Thymus (tissue), 11 donors: Measurements from ENCODE around the gene CATSPER3. TPM values are rescaled to one million over a fixed set of nuclear protein-coding genes. Genes with fewer than 3 reads are reported as not detected.

Experiments used
- DNase-seq, 9 donors: peaks; one replicate each; pipeline ENCODE4 v3.0.0-alpha.2; 2013; ENCODE audit warnings: low spot score in 9 of 9, low read depth in 6 of 9, missing footprints in 1 of 9
- H3K27ac ChIP-seq, 2 donors: one replicate each; pipeline ENCODE4 v1.5.1; 2013; ENCODE audit warnings: control low read depth in 1 of 2, low read depth in 1 of 2, low read length in 1 of 2, mild to moderate bottlenecking in 1 of 2, moderate library complexity in 1 of 2
- H3K27me3 ChIP-seq, 2 donors: one replicate each; pipeline ENCODE4 v1.5.1; 2013; ENCODE audit warnings: low read length in 1 of 2; ENCODE audit not compliant: control insufficient read depth in 2 of 2, insufficient read depth in 1 of 2
- H3K36me3 ChIP-seq, 2 donors: one replicate each; pipeline ENCODE4 v1.5.1; 2013; ENCODE audit warnings: low read length in 1 of 2, mild to moderate bottlenecking in 1 of 2, moderate library complexity in 1 of 2; ENCODE audit not compliant: control insufficient read depth in 2 of 2, insufficient read depth in 2 of 2
- H3K4me1 ChIP-seq, 2 donors: one replicate each; pipeline ENCODE4 v1.5.1; 2013; ENCODE audit warnings: low read length in 2 of 2; ENCODE audit not compliant: control insufficient read depth in 2 of 2, insufficient read depth in 2 of 2
- H3K4me3 ChIP-seq, 2 donors: one replicate each; pipeline ENCODE4 v1.5.1; 2013; ENCODE audit warnings: low read length in 2 of 2, control low read depth in 1 of 2, mild to moderate bottlenecking in 1 of 2
- H3K9me3 ChIP-seq, 2 donors: one replicate each; pipeline ENCODE4 v1.5.1; 2013; ENCODE audit warnings: low read length in 1 of 2, mild to moderate bottlenecking in 1 of 2; ENCODE audit not compliant: control insufficient read depth in 2 of 2, insufficient read depth in 1 of 2
- WGBS: extraction: QIAGEN DNeasy Blood & Tissue Kit; methylation state at CpG from one replicate; pipeline ENCODE4 v1.1.7; 2013; 5-methylcytosine and 5-hydroxymethylcytosine counted together
- polyA plus RNA-seq: library from polyadenylated mRNA; stranded (reverse); fragments of 200-250 nt; gene quantifications from one replicate; pipeline ENCODE4 v1.2.3, GENCODE V29; 2013
- total RNA-seq: library from RNA; stranded (reverse); fragments of 120-200 nt; gene quantifications from one replicate; pipeline ENCODE4 v1.2.4, GENCODE V29; 2013
- donor health status: healthy.

Gene CATSPER3
- total and polyA plus RNA-seq, 2 donors: 0.19 to 1.3 TPM

GRCh38 chr5:135057233-135057632 lies 89.5 kb downstream of the CATSPER3 start:
- Histone ChIP-seq H3K9me3 (no peaks in the 10 kb centered on the region), H3K27me3 (peaks cover 0 to 70% of the 10 kb centered on the region in 2 donors)

GRCh38 chr5:135058331-135058732 lies 90.6 kb downstream of the CATSPER3 start:
- no peaks in the 10 kb centered on the region for H3K9me3 ChIP-seq
- H3K4me1 ChIP-seq: no peaks in the 10 kb centered on the region
- H3K27me3 ChIP-seq: peaks cover 0 to 70% of the 10 kb centered on the region in 2 donors
- no peak overlapping the region for H3K4me3 ChIP-seq
- DNase-seq: no peak
- H3K36me3 ChIP-seq: no peaks in the 10 kb centered on the region
- WGBS: 64% methylated on average over 8 of the region's 8 CpGs
- H3K27ac ChIP-seq: no peak overlapping the region

More at GRCh38 chr5:135057233-135057632, 89.5 kb downstream of the CATSPER3 start:
- Histone ChIP-seq H3K36me3 (no peaks in the 10 kb centered on the region), H3K27ac (no peak overlapping the region), H3K4me3 (no peak overlapping the region), H3K4me1 (no peaks in the 10 kb centered on the region)
- WGBS: 86% methylated on average over 2 of the region's 2 CpGs
- DNase-seq: no peak

DNA sequence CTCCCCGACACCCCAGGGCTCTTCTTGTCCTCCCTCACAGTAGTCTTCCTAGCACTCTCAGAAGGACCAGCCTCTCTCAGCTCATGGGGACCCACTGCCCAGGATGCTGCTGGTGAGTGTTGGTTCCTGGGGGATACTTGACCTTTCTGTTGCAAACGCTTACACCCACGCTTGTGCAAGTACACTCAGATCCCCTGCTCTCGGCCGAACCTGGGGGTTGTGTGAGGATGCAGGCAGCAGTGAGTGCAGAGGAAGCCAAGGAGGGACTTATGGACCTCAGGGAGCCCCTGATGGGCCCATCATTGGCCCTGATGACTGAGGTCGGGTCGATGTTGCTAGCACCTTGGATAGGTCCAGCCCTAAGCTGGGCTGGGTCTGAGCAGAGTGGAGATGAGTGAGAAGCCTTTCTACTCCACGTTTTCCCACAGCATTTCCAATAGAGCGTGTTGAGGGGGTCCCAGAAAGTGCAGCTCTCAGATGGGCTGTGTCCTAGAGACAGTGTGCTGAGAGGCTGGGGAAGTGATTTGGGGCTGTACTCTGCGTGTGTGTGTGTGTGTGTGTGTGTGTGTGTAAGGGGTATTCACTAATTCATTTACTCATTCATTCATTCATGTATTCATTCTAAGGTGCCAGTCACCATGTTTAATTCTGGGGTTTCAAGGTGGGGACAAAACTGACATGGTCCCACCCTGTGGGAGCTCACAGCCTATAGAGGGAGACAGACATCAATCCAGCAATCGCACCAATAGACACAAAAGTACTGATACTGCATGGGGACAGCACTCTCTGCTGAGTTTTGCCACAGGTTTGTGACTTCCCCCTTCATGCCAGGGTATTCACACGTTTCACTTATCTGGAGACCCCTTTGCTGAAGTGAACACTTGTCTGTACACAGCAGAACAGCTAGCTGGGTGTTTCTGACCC lies 91.6 kb downstream of the CATSPER3 start:
- 80% methylated on average over 12 of the region's 12 CpGs for WGBS

DNA sequence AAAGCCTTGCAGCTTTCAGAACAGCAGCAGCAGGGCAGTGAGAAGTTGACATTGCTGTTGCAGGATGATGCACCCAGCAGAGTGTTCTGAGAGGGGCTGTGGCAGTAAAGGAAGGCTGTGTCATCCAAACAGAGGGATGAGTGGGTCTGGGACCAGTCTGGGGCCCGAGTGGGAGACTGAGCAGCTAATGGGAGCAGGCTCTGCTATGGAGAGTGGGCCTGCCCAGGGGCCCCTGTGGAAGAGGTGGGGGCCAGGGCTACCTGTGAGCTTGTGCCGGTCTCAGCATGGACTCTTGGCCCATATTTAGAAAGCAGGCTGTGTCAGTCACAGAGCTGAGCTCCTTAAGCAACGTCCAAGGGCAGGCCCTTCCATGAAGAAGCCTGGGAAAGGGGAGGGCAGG lies 92.3 kb downstream of the CATSPER3 start:
- Histone ChIP-seq H3K9me3 (no peaks in the 10 kb centered on the region), H3K4me3 (no peak overlapping the region), H3K36me3 (no peaks in the 10 kb centered on the region), H3K27ac (no peak overlapping the region), H3K27me3 (peaks cover 0 to 62% of the 10 kb centered on the region in 2 donors), H3K4me1 (no peaks in the 10 kb centered on the region)
- 88% methylated on average over 3 of the region's 3 CpGs for whole genome bisulfite sequencing
- DNase-seq: no peak

More for the DNA sequence above, 91.6 kb downstream of the CATSPER3 start:
- DNase-seq: no peak
- Histone ChIP-seq H3K36me3 (no peaks in the 10 kb centered on the region), H3K27ac (no peak overlapping the region), H3K4me1 (no peaks in the 10 kb centered on the region), H3K4me3 (no peak overlapping the region), H3K9me3 (no peaks in the 10 kb centered on the region), H3K27me3 (peaks cover 0 to 64% of the 10 kb centered on the region in 2 donors)

DNA sequence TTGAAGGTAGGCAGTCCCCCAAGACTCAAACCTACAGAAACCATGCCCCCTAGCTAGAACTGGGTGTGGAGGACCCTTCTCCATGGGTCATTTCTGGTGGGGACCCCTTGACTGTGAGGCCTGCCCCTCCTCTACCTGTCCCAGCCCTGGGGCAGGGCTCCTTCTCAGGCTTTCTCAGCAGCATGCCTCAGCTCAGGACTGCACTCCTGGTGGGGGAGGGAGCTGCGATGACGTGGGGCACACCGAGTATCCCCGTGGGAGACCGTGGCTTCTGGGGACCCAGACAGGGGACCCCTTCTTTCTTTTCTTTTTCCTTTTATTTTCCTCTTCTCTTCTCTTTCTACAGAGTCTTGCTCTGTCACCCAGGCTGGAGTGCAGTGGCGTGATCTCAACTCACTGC lies 93.3 kb downstream of the CATSPER3 start:
- DNase-seq: no peak
- Histone ChIP-seq H3K4me3 (no peak overlapping the region), H3K36me3 (no peaks in the 10 kb centered on the region), H3K27ac (no peak overlapping the region), H3K4me1 (no peaks in the 10 kb centered on the region), H3K9me3 (no peaks in the 10 kb centered on the region), H3K27me3 (peaks cover 0 to 62% of the 10 kb centered on the region in 2 donors)
- WGBS: 91% methylated on average over 6 of the region's 6 CpGs

Other genes starting within 250 kb of the CATSPER3 start
- 34.2 TPM for gene CAMLG, start 229.4 kb upstream of the CATSPER3 start, total RNA-seq
- gene CAMLG, start 229.4 kb upstream of the CATSPER3 start, polyA plus RNA-seq: 87.4 TPM
- 30.5 TPM for gene DDX46, start 209.1 kb upstream of the CATSPER3 start, total RNA-seq
- gene DDX46, start 209.1 kb upstream of the CATSPER3 start, polyA plus RNA-seq: 27.0 TPM
- 11.7 TPM for gene C5orf24, start 121.9 kb upstream of the CATSPER3 start, total RNA-seq
- 22.4 TPM for gene C5orf24, start 121.9 kb upstream of the CATSPER3 start, polyA plus RNA-seq
- gene TXNDC15, start 93.5 kb upstream of the CATSPER3 start, total RNA-seq: 27.7 TPM
- gene TXNDC15, start 93.5 kb upstream of the CATSPER3 start, polyA plus RNA-seq: 52.9 TPM
- 5.9 TPM for gene PCBD2, start 62.8 kb upstream of the CATSPER3 start, total RNA-seq
- 6.8 TPM for gene PCBD2, start 62.8 kb upstream of the CATSPER3 start, polyA plus RNA-seq
- gene PITX1, start 66.3 kb downstream of the CATSPER3 start, total RNA-seq: 0.05 TPM
- gene PITX1, start 66.3 kb downstream of the CATSPER3 start, polyA plus RNA-seq: 0.46 TPM